Measurements from ENCODE around the gene SLC35D2.

GRCh38 chr9:96304230-96304629, 79.3 kb downstream of the SLC35D2 start:
- TF ChIP-seq EGR1 (IDR thresholded peaks at IDR 0.05; ENCODE audit: low read depth) (no peak), SP1 (IDR thresholded peaks at IDR 0.05; ENCODE audit: low read depth) (no peak), SRF (IDR thresholded peaks at IDR 0.05; ENCODE audit: low read depth) (no peak), SIN3A (IDR thresholded peaks at IDR 0.05; ENCODE audit: low read depth) (no peak), POLR2A (IDR thresholded peaks at IDR 0.05; ENCODE audit: borderline replicate concordance, extremely low read depth, insufficient read depth, insufficient read length) (no peak), ZNF274 (IDR thresholded peaks at IDR 0.05; ENCODE audit: low read depth, low read length) (no peak), EZH2 (IDR thresholded peaks at IDR 0.05) (no peak), YY1 (IDR thresholded peaks at IDR 0.05; ENCODE audit: extremely low read depth, insufficient replicate concordance, low read depth, low read length) (no peak), REST (IDR thresholded peaks at IDR 0.05; ENCODE audit: low read depth) (no peak)
- TF ChIP-seq, protein P1, sequence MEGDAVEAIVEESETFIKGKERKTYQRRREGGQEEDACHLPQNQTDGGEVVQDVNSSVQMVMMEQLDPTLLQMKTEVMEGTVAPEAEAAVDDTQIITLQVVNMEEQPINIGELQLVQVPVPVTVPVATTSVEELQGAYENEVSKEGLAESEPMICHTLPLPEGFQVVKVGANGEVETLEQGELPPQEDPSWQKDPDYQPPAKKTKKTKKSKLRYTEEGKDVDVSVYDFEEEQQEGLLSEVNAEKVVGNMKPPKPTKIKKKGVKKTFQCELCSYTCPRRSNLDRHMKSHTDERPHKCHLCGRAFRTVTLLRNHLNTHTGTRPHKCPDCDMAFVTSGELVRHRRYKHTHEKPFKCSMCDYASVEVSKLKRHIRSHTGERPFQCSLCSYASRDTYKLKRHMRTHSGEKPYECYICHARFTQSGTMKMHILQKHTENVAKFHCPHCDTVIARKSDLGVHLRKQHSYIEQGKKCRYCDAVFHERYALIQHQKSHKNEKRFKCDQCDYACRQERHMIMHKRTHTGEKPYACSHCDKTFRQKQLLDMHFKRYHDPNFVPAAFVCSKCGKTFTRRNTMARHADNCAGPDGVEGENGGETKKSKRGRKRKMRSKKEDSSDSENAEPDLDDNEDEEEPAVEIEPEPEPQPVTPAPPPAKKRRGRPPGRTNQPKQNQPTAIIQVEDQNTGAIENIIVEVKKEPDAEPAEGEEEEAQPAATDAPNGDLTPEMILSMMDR (IDR thresholded peaks at IDR 0.05 in 2 of 3, conservative IDR thresholded peaks at IDR 0.05 in 1 of 3; ENCODE audit: borderline replicate concordance in 1 of 3, insufficient read depth in 1 of 3, low read depth in 2 of 3, low read length in 2 of 3), result no peak
- TF ChIP-seq, protein P2, sequence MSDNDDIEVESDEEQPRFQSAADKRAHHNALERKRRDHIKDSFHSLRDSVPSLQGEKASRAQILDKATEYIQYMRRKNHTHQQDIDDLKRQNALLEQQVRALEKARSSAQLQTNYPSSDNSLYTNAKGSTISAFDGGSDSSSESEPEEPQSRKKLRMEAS (IDR thresholded peaks at IDR 0.05), result no peak
